GM21723 (cell line): Measurements from ENCODE around the gene RGS3.
"Not testable (repeated sequence)": the region's sequence is repeated elsewhere in the genome, so short reads cannot be mapped to it uniquely, and the experiment has no call there.

Experiments used
- ATAC-seq: cut with Tn5 transposase; IDR thresholded peaks from one replicate; pipeline ENCODE4 v1.9.1; 2021; ENCODE audit warnings: mild to moderate bottlenecking, moderate library complexity; ENCODE audit not compliant: unreplicated experiment

The RGS3 gene

DNA sequence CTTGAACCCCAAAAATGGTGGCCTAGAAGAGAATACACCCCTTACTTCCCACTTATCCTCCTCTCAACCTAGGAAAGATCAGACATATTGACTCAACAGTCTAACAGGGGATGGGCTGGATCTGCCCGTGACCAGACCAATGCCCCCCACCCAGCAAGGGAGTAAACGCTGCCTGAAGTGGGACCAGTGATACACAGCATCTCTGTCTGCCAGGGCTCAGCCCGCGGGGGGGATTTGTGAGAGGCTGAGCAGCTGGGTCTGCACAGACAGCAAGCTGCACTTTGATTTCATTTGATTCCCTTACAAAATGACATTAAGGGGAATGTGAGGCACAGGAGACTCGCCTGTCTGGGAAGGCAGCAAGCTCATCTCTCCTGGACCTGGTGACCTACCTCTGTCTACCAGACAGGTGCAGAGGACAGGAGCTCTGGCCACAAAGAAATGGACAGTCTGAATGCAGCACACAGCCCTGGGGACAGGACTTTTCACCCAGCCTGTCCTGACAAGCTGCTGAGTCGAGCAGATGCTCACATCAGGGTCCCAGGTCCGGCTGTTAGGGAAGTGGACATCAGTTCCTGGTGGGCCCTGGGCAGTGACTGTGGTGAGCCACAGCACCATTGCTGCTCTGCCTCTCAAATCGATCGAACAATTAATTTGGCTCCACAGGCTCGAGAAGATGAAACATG lies 79.9 kb downstream of the RGS3 start:
- ATAC-seq, result no peak

DNA sequence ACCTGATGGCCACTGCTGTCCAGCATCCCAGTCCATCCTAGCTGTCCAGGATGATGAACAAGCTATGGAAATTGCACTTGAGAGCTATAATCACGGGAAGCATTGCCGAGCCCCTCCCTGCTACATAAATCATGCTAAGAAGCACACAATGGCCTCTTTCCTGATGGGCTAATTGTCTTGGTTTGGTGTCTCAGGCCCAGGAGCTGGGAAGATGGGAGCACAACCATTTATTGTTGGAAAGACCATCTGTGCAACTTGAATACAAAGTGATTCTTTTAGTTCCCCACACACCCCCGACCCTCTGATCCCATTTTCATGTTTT lies 80.4 kb downstream of the RGS3 start:
- no peak for ATAC-seq

DNA sequence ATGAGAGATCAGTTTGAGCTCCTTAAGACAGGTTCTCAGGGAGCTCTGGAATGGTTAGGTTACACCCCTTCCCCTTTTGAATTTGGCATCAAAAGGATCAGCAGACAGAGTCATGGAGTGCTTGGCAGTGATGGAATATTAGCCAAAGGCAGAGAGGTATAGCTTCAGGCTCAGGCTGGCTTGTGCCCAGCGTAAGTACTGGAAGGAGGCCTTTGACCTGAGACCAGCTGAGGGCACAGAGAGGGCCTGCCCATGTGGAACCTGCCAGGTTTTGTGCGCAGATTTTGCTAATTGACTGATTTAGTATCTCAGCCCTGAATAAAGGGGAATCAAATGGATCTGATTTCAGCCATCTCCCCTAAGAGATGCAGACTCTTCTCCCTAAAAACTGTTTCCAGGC lies 81.5 kb downstream of the RGS3 start:
- no peak for ATAC-seq

DNA sequence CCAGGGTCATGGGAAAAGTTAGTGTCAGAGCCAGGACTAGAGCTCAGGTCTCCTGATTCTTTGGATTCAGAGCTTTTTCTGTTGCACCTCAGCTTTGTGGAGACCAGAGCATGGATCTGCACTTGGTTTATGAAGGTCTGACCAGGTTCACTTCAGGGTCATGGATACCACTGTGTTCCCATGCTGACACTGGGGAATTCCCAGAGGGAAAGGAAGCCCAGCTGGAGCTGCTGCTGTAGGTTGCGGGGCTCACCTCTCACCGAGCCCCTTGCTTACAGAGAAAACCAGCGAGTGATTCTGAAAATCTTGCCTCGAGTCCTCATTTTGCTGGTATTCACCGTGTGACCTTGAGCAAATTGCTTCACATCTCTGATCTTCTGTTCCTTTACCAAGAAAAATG lies 83.0 kb downstream of the RGS3 start:
- no peak for ATAC-seq

DNA sequence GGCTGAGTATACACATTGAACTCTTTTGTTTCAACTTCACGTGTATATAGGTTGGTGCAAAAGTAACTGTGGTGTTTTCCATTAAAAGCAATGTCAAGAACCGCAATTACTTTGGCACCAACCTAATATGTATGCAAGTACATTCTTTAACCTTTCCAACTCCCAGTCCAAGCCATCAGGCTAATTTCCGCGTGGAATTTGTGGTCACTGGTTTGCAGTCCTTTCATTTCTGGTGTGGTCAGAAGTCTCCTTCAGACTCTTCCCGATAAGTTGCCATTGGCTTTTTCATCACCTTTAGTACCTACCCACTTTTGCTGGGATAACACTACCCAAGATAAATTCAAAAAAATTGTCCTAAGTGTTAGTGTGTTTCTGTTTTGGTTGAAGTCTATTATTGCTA lies 84.0 kb downstream of the RGS3 start:
- no peak for ATAC-seq

DNA sequence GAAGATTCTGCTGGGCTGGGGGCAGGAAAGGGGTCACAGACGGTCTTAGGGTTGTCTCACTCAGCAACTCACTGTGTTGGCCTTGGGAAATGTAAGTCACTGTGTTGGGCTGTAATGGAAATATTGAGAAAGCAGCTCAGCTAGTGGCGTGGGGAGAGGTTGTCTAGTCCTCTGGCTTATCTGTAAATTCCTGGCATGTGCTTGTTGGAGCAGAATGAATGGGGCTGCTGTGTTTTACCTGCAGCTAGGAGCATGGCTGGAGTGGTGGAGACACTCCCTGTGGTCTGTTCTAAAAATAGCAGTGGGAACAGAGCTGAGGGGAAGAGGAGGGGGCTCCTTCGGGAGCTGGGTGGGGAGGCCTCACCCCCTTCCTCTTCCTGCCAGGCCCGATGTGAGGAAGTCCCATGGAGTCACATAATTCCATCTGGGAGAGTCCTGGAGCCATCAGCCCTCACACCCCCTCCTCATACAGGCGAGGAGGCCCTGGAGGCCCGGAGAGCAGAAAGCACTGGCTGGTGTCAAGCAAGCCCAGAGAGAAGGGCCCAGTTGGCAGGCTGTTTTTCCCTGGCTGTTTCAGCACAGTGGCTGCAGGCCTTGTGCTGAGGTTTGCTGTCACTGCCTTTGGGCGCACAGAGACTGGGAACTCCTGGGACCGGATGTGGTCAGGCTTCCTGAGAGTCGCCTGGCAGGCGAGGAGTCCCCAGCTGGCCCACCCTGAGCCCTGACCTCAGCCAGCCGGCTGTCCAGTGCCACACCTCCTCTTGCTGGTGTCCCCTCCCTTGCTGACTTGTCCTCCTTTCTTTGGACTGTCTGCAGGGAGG lies 84.9 kb downstream of the RGS3 start:
- no peak for ATAC-seq

DNA sequence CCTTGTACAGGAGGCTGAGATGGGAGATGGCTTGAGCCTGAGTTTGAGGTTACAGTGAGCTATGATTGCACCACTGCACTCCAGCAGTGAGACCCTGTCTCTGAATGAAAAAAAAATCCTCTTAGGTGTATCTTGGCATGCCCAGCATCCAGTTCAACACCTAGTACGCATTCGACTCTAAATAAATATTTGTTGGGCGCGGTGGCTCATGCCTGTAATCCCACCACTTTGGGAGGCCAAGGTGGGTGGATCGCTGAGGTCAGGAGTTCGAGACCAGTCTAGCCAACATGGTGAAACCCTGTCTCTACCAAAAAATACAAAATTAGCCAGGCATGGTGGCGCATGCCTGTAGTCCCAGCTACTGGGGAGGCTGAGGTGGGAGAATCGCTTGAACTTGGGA lies 86.4 kb downstream of the RGS3 start:
- ATAC-seq, result not testable (repeated sequence)

DNA sequence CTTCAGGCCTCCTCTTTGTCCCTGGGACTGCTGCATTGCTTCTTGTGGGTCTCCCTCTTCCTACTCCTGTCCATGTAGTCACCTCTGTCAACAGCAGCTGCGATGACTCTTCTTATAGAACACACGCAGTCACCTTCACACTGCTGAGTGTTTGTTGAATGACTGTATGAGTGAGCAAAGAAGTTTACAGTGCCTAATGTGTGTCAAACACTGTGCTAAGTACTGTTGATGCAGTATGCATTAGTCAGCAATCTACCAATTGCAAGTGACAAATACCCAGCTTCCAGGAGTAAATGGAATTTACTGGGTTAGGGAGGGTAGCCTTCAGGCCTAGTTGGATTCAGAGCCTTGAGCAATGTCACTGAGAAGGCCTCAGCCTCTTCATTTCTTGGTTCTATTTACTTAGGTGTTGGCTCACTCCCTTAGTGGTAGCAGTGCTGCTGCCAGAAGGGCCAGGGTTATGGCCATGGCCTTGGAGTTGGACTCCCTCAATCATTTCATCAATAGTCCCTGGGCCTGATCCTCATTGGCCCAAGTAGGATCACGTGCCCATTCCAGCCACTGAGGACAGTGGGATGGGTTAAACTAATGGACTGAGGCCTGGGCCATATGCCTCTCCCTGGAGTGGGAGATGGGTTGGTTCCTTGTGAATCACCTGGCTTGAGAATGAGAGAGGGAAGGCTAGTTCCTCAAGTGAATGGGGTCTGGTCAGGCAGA lies 93.5 kb downstream of the RGS3 start:
- no peak for ATAC-seq

DNA sequence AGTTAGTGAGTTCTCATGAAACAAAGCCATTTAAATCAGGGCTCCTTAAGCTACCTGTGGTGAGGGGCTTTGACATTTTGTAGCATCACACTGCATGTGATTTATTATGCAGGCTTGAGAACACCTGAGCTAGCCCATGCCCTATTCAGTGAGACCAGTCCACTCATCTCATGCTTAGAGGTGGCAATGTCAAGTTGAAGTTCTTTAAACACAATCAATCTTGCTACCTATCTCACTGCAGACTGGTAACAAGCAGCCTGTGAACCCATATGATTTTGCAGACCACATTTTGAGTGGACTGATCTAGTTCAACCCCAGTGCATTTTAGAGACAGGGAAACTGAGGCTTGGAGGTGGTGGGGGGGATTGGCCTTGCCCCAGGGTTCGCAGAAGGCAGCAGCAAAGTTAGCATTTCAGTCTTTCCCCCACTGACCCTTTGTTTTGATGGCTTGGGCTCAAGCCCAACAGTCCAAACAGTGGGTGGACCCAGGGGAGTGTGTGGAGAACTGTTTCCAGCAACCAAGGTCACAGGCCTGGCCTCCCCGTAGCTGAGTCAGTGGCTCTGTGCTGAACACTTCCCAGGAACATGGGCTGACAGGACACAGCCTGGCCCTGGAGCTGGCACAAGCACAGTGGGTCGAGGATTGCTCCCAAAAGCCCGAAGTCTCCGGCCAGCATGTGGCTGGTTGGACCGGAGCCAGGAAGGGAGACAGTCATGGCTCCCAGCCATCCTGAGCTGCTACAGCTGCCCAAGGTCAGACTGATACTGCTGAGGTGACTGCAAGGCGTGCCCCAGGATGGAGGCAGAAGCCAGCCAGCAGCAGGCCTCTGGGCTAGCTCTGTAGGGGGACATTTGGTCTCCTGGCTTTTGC lies 95.3 kb downstream of the RGS3 start:
- no peak for ATAC-seq

DNA sequence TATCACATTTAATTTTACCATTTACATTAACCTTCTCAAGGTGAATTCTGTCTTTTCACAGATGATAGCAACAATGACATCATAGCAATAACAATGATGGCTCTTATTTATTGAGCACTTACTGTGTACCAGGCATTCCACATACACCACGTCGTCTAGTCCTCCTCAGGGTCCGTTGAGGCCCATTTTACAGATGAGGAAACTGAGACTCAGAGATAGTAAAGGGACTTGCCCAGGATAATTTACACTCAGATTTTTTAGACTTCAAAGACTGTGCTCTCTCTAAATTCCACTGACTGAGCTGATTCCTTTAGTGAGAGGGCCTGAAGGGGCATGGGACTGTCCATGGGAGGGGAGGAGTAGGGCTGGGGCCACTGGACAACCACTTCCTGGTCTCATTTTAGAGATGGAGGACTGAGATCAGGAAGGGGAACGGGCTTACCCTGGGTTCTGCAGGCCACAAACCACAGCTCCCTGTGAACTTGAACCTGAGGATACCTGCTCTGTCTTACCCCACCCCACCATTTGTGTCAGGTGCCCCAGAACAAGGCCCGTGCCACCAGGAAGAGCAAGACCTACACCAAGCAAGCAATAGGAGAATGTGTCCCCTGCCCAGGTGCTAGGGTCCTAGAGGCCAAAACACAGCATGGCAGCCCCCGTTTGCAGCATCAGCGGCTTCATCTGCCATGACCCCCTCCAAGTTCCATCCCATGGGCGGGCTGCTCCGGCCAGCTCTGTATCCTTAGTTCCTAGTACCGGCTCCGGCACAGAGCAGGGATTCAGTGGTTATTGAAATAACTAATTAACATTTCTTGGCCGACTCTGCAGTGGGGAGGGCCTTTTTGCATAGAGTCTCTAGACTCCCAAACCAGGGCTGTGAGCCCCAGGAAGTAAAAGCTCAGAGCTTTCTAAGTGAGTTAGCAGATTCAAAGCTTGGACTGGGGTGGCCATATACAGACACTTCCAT lies 96.6 kb downstream of the RGS3 start:
- ATAC-seq, result no peak

DNA sequence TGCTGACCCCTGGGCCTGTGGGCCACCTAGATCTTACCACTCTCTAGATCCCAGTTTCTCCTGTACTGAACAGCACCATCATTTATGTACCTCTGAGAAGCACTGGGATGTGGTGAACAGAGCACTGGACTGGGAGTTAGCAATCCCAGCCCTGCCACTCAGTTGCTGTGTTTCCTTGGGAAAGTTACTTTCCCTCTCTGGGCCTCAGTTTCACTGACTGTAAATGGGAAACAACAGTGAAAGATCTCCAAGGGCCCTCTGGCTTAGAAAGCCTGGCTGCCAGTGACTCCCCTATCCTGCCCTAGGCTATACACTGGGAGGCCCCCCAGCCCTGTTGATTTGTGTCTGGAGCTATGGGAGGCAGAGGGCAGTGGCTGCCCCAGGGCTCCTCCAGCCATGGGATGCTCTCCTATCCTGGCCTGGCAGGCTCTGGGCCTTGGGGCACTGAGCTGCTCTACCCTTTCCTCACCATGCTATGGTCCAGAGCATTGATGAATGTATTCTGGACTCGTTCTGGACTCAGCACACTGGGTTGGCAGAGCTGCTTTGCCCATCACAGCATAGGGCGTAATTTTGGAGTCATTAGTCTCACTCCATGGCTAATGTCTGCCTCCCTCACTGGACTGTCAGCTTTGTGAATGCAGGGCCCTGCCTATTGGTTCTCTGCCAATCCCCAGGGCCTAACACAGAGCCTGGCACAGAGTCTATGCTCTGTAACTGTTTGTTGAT lies 99.3 kb downstream of the RGS3 start:
- ATAC-seq, result no peak

DNA sequence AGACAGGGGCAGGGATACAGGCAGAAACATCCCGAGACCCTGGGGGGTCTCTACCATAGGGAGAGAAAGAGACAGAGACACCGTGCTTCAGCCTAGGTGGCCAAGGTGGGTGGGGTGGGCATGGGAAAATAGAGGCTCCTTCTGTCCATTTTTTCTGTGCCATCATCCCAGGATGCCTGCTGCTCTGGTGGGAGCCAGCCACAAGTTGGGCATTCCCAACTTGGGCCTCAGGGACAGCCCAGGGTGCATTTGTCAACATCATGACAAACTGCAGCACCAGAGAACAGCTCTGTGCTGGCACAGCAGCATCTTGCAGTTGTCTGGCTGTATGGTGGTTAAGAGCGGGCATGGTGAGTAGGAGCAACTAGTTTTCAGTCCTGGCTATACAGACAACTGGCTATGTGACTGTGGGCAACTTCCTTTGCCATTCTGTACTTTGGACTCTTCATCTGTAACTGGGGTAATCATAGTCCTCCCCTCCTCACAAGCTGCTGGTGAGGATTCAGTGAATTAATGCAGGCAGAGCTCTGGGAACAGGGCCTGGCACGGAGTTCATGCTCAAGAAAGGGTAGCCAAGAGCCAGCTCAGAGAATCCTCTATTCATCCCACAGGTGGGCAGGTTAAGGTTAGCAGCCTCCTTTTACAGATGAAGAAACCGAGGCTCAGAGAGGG lies 100.4 kb downstream of the RGS3 start:
- no peak for ATAC-seq

DNA sequence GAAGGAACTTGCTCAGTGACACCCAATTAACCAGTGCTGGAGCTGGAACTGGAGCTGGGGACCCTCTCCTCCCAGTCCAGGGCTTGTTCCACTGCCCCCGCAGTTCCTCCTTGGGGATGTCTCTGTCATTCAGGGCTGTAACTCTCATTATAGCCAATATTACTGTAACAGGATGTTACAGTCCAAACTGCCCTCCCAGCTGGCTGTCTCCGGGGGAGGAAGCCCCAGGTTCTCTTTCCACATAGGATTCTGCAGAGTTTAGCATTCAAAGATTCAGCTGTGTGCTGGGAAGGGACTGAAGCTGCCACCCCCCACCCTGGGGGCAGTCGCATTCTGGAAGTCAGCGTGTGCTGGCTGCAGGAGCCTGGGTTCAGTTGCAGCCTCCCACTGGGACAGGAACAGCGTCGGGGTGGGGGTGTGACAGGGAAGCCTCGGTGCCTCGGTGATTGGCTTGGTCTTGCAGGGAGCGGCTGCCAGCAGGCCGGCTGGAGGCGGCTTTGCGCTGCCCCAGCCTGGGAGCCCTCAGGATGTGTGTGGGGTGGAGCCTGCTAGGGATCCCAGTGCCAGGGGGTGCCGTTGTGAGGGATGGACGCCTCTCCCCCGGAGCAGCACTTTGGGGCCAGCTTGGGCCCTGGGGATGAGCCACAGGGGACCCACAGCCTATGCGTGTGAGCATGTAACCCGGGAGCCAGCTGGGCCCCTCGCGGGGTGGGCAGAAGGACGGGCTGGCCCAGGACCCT lies 101.1 kb downstream of the RGS3 start:
- no peak for ATAC-seq

DNA sequence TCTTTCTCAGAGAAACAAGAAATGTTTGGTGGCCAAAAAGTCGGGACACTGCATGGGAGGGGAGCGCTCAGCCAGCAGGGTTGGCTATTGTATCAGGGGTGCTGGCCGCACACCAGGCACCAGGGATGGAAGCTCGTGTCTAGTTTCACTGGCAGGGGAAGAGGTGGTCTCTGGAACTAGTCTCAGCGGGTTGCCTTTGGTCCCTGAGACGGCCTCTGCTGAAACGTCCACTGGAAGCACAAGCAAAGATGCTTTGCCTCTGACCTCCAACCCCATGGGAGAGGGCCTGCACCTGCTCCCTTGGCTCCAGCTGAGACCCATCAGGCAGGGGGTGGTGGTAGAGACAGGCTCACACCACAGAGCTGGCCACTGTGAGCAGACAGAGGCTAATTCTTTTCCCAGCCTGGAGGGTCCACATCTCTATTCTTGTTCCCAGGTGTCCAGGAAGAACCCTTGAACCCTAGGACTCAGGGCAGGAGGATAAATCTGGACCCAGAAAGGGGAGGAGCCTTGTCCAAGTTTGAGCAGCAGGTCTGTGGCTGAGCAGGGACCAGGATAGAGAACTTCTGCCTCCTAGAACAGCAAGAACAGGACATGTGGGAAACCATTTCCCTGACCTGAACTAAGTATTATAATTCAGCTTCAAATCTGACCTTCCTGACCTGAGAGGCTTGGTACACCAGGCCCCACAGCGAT lies 102.6 kb downstream of the RGS3 start:
- ATAC-seq, result no peak

DNA sequence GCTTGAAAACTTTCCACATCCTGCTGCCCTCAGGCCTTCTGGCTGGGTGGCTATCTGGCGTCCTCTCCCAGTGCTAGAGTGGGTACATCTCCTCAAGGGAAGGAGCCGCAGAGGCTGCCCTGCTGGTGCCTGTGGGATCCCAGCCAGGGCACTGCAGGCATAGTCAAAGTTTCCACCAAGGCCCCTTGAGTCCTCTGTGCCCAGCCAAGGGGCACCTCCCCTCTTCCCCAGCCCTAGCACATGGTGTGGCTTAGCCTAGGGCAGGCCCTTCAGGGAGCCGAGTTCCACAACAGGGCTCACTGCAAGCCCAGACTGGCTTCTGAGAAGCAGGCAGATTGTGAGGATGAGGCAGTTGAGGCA lies 103.2 kb downstream of the RGS3 start:
- ATAC-seq, result no peak

DNA sequence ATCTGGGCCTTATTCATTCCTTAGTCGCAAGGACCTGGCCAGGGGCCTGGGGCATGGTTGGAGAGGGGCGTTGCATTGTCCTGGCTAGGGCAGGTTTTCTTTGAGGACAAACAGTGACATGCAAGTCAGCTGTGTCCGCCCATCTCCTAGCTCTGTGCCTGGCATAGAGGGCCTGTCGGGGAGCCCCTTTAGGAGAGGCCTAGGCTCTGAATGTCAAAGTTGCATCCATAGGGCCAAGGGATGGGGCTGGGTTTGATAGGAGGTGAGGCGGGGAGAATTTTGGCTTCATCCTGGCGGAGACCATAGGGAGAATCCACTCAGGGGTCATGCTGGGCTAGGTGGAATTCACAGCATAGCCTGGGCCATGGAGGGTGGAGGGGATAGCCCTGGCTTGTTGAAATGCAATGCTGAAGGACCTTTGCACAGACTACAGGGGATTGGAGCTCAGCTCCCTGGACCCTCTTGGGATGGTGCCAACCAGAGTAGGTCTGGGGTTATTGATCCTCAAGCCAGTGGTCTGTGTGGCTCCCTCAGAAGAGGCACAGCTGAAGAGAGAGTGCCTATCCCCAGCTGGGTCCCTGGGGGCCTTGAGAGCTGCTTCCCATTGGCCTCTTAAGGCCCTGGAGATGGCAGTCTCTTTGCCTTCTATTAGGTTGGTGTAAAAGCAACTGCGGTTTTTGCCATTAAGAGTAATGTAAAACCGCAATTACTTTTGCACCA lies 104.0 kb downstream of the RGS3 start:
- no peak for ATAC-seq

DNA sequence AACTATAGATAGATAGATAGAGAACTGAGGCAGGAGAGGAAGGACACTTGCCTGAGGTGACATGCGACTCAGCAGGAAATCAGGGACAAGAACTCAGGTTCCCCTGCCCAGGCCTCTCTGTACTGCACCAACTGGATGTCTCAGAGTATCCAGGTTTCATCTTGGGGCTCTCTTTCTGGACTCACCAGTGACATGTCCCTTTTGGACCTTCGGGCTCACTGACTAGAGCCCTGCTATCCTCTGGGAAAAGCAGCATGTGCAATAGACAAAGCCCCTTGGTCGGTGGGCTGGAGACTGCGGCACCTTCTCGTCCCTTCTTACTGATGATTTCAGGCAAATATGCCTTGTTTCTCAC lies 104.5 kb downstream of the RGS3 start:
- ATAC-seq, result no peak
